DND-41 (cell line): ENCODE measurements around the gene SCNM1.

Experiments
- ATAC-seq: fragments of 200-7000 bp; cut with Tn5 transposase; 3 replicates; pipeline ENCODE4 v1.9.1; 2021; ENCODE audit warnings: low read depth; ENCODE audit not compliant: insufficient read depth
- DNase-seq: peaks from one replicate; pipeline ENCODE4 v3.0.0-alpha.2; 2020
- H2AFZ ChIP-seq: 2 replicates; pipeline ENCODE4 v1.6.0; 2012; ENCODE audit warnings: low read depth, low read length
- H3K27ac ChIP-seq: 2 replicates; pipeline ENCODE4 v1.5.1; 2012; ENCODE audit warnings: low read length, inconsistent platforms
- H3K27me3 ChIP-seq: fragments of 200-600 bp; sonication (generic); 2 replicates; pipeline ENCODE4 v1.6.0; 2012; ENCODE audit warnings: low read length, mild to moderate bottlenecking, inconsistent platforms; ENCODE audit not compliant: insufficient read depth, poor library complexity
- H3K36me3 ChIP-seq: 2 replicates; pipeline ENCODE4 v1.5.1; 2012; ENCODE audit warnings: low read length, inconsistent platforms; ENCODE audit not compliant: insufficient read depth
- H3K4me1 ChIP-seq: 2 replicates; pipeline ENCODE4 v1.5.1; 2012; ENCODE audit warnings: mild to moderate bottlenecking, low read length; ENCODE audit not compliant: insufficient read depth
- H3K4me2 ChIP-seq: 2 replicates; pipeline ENCODE4 v1.6.0; 2012; ENCODE audit warnings: mild to moderate bottlenecking, moderate library complexity, low read length, inconsistent platforms; ENCODE audit not compliant: insufficient read depth
- H3K4me3 ChIP-seq, 2 experiments: fragments of 200-600 bp in 1 of 2; shearing (Covaris generic) in 1 of 2; 2 replicates each; pipeline ENCODE4 v1.5.1; 2012 to 2016; ENCODE audit warnings: inconsistent platforms in 2 of 2, low read length in 2 of 2, mild to moderate bottlenecking in 2 of 2, low read depth in 1 of 2, moderate library complexity in 1 of 2
- H3K79me2 ChIP-seq: 2 replicates; pipeline ENCODE4 v1.6.0; 2012; ENCODE audit warnings: low read length, inconsistent platforms; ENCODE audit not compliant: insufficient read depth
- H3K9ac ChIP-seq: 2 replicates; pipeline ENCODE4 v1.6.0; 2012; ENCODE audit warnings: low read depth, mild to moderate bottlenecking, inconsistent platforms, low read length, moderate library complexity
- H3K9me3 ChIP-seq: 2 replicates; pipeline ENCODE4 v1.5.1; 2012; ENCODE audit warnings: low read length, moderate library complexity, mild to moderate bottlenecking, inconsistent platforms; ENCODE audit not compliant: insufficient read depth, severe bottlenecking
- H4K20me1 ChIP-seq: 2 replicates; pipeline ENCODE4 v1.6.0; 2012; ENCODE audit warnings: low read length; ENCODE audit not compliant: insufficient read depth
- CTCF ChIP-seq: IDR thresholded peaks from 2 replicates; pipeline ENCODE4 v1.5.1; 2012; ENCODE audit warnings: borderline replicate concordance, low read length, moderate library complexity, mild to moderate bottlenecking; ENCODE audit not compliant: poor library complexity, severe bottlenecking; ENCODE audit errors: extremely low read depth
- EZH2 ChIP-seq: IDR thresholded peaks from 3 replicates; pipeline ENCODE4 v1.6.1; 2012; ENCODE audit warnings: borderline replicate concordance, low read depth, mild to moderate bottlenecking, moderate library complexity, low read length, inconsistent platforms; ENCODE audit not compliant: severe bottlenecking

The SCNM1 gene

DNA sequence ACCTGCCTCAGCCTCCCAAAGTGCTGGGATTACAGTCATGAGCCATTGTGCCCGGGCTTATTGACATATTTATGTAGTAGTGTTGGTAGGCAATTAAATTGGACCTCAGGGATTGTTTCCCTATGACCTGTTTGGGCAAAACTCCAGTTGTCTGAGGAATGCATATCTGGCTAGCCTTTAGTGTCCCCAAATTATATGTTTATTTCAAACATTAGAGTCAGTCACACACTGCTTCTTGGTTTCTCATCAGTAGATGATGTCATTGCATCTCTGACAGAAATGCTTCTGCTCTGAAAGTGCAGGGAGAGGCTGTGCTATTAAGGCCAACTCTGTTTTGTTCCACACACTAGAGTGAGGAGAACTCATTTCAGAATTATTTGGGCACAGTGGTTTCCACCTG lies 44.9 kb downstream of the SCNM1 start:
- Histone ChIP-seq H3K27ac (no peak overlapping the region), H3K36me3 (peaks cover 65% of the 10 kb centered on the region), H3K79me2 (peaks cover 97% of the 10 kb centered on the region), H3K9ac (no peak overlapping the region), H3K9me3 (no peaks in the 10 kb centered on the region), H3K4me1 (peaks cover 22% of the 10 kb centered on the region), H3K4me3 (no peak overlapping the region), H3K4me2 (no peak overlapping the region), H2AFZ (no peak overlapping the region), H4K20me1 (peaks cover 34% of the 10 kb centered on the region), H3K27me3 (no peaks in the 10 kb centered on the region)
- no peak for TF ChIP-seq CTCF
- no peak for TF ChIP-seq EZH2
- no peak for DNase-seq
- ATAC-seq, result no peak

DNA sequence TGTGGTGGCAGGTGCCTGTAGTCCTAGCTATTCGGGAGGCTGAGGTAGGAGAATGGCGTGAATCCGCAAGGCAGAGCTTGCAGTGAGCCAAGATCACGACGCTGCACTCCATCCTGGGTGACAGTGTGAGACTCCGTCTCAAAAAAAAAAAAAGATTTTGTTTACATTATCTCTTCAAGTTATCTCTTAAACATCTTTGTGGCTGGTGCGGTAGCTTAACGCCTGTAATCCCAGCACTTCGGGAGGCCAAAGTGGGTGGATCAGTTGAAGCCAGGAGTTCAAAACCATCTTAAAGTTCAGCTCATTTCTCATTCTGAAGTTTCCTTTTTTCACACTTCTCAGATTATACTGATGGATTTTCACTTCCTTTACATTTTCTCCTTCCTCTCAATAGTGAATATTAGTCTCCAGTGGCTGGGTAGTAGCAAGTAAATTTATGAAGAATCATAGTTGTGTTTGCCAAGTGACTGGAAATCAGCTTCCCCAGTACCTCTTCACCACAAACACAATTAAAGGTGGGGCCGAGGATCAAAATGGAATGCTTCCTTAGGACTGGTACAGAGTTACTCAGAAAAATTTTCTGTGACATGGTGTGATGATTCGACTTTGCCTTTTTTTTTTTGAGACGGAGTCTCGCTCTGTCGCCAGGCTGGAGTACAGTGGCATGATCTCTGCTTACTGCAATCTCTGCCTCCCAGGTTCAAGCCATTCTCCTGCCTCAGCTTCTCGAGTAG lies 46.2 kb downstream of the SCNM1 start:
- H3K9me3 ChIP-seq, result no peaks in the 10 kb centered on the region
- H3K36me3 ChIP-seq, result peaks cover 58% of the 10 kb centered on the region
- H3K4me3 ChIP-seq, result no peak overlapping the region
- peak; percentile 78 for ATAC-seq
- H3K4me2 ChIP-seq, result no peak overlapping the region
- H3K4me1 ChIP-seq, result peaks cover 22% of the 10 kb centered on the region
- no peak overlapping the region for H3K9ac ChIP-seq
- no peak overlapping the region for H2AFZ ChIP-seq
- H4K20me1 ChIP-seq, result peaks cover 36% of the 10 kb centered on the region
- no peaks in the 10 kb centered on the region for H3K27me3 ChIP-seq
- peaks cover 96% of the 10 kb centered on the region for H3K79me2 ChIP-seq
- no peak overlapping the region for H3K27ac ChIP-seq
- DNase-seq, result peak; percentile 49
- no peak for TF ChIP-seq EZH2
- TF ChIP-seq CTCF, result no peak

DNA sequence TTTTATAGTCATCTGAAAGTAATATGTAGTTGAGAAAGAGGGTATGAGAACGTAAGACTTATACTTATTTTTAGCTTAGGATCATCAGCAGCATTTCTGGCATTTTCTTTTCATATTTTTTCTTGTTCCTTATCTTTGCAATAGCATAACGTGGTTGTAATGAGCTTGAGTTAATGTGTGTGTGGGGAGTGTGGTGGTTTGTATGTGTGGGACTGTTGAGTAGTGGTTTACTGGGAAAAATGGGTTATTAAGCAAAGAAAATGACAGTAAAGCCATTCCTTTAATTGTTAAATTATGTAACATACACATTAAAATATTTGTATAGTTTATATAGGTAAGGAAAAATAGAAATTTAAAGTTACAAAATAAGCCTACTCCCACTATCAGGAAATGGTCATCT lies 47.6 kb downstream of the SCNM1 start:
- no peak overlapping the region for H3K9ac ChIP-seq
- H3K27me3 ChIP-seq, result no peaks in the 10 kb centered on the region
- peaks cover 22% of the 10 kb centered on the region for H3K4me1 ChIP-seq
- H3K27ac ChIP-seq, result no peak overlapping the region
- DNase-seq, result no peak
- no peaks in the 10 kb centered on the region for H3K9me3 ChIP-seq
- peaks cover 50% of the 10 kb centered on the region for H3K36me3 ChIP-seq
- H3K4me2 ChIP-seq, result no peak overlapping the region; the same call in 1 of the 2 replicates
- H3K4me3 ChIP-seq, result no peak overlapping the region
- H2AFZ ChIP-seq, result no peak overlapping the region
- peaks cover 38% of the 10 kb centered on the region for H4K20me1 ChIP-seq
- ATAC-seq, result no peak
- TF ChIP-seq EZH2 (no peak), CTCF (no peak)
- H3K79me2 ChIP-seq, result peaks cover 96% of the 10 kb centered on the region
